ENCODE results near the gene TF.

TF gene

DNA sequence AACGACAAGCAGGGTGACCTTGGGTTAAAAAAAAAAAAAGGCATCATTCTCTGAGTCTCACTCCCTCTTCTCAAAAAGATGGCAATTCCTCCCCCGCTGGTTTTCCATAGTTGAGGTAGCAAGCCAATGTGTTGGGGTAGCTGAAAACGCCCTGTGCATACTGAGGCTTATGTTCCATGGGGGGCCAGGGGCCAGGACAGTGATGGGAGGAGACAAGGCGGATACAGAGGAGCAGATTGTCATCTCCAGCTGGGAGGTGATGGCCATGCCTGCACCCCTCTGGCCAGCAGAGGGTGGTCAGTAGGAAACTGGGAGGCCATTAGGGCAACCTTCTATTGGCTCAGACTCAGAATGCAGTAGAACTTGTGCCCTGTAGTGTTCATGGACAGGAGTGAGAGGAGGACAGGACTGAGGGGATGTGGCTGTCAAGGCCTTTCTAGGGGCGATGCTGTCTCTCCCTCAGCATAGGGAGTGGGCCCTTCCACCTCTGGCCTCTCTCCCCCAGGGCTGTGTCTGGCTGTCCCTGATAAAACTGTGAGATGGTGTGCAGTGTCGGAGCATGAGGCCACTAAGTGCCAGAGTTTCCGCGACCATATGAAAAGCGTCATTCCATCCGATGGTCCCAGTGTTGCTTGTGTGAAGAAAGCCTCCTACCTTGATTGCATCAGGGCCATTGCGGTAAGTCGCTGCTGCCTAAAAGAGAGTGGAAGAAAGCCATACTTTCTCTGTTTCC, 1.9 kb downstream of the TF start:
- DNase-seq, result no peak

DNA sequence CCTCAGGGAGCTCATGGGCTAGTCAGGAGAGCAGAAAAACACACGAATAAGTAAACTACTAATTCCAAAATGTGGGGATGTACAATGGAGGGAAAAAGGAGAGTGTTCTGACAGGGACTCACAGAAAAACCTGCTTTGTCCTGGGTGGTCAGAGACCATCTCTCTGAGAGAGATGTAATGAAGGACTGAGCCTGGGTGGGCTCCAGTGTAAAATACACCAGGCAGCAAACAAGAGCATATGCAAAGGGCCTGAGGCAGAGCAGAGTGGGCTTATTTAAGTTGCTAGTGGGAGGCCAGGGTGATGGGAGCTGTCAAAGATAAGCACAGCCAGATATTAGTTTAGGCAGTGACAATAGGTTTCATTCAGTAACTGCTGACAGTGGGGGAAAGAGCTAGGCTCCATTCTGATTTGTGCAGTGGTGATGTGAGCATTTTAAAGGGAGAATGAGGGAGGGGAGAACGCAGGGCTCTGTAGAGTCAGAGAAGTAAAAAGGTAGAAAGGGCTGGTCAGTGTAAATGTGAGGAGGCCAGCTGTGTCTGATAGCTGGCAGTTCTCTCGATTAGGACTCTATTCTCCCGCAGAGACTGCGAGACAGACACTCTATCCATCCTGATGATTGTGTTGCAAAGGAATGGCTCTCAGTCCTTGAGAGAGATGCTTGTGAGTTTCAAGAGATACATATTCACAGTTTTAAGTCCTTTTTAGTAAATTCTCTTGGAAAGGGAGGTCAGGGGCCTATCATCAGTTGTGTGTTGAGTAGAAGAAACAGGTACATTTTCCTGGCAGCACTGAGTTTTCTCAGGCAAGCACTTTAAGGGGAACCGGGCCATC, 3.5 kb downstream of the TF start:
- DNase-seq, result no peak

DNA sequence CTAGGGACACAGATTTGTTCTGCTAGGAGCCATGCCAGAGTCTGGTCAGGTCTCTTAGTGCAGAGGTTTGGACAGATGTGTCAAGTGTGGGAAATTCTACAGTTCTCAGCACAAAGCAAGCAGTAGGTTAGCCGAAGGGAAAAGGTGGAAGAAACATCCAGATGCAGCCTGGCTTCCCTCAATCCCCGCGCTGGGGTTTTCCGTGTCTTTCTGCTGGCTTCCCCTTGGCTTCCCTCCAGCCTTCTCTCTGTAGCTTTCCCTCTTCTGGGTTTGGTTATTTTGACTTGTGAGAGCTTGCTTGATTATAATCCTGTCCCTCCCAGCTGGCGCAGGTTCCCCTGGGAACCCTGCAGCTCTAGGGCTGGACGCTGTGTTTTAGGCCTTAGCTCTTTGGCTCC, 4.1 kb downstream of the TF start:
- DNase-seq, result peak; percentile 21

DNA sequence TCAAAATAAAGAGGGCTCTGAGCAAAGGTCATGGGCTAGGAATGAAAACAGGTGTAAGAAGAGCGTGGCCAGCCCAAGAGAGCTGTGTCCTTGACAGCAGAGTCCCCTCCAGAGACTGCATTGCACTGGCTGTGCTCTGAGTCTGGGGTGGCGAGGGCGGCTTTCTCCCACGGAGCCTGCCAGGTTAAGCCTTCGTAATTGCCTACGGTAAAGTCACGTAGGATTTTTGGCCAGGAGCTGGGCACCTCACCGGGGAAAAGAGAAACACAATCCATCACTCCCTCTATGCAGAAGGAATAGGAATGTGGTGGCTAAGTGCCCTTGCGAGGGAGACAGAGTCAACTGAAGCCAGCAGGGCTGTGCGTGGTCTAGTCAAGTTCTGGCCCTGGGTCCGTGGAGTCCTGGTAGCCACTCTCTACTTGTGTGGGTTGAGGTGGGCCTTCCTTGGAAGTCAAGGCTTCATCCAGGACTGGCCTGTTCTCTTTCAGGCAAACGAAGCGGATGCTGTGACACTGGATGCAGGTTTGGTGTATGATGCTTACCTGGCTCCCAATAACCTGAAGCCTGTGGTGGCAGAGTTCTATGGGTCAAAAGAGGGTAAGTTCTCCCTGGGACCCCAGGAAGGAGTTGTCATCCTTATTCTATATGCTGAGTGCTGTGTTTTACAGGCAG, 7.0 kb downstream of the TF start:
- DNase-seq, result no peak

DNA sequence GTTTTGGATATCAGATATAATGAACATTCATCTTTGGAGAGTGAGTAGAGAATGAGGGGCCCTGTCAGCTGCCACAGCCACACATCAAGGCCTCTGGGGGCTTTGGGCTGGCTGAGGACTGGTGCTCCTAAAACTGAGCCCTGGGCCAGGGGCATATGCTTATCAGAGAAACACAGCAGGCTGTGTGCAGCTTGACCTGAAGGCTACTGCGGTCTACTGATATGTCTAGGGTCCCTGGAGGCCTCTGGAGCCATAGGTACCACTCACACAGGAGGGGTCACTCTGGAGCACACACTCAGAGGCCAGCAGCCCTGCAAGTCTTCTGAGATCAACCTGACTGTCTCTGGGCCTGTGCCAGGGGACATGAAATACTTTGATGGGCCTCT, 7.6 kb downstream of the TF start:
- no peak for DNase-seq

DNA sequence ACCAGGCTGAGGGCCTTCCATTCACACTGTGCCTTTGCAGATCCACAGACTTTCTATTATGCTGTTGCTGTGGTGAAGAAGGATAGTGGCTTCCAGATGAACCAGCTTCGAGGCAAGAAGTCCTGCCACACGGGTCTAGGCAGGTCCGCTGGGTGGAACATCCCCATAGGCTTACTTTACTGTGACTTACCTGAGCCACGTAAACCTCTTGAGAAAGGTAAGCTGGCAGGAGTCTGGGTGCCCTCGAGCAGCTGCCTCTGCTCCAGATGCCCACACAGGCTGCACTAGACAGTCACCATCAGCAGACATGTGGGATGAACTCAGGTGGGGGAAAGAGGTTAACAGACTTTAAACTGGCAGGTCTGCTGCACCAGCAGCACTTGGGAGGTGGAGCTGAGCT, 8.3 kb downstream of the TF start:
- DNase-seq, result no peak

DNA sequence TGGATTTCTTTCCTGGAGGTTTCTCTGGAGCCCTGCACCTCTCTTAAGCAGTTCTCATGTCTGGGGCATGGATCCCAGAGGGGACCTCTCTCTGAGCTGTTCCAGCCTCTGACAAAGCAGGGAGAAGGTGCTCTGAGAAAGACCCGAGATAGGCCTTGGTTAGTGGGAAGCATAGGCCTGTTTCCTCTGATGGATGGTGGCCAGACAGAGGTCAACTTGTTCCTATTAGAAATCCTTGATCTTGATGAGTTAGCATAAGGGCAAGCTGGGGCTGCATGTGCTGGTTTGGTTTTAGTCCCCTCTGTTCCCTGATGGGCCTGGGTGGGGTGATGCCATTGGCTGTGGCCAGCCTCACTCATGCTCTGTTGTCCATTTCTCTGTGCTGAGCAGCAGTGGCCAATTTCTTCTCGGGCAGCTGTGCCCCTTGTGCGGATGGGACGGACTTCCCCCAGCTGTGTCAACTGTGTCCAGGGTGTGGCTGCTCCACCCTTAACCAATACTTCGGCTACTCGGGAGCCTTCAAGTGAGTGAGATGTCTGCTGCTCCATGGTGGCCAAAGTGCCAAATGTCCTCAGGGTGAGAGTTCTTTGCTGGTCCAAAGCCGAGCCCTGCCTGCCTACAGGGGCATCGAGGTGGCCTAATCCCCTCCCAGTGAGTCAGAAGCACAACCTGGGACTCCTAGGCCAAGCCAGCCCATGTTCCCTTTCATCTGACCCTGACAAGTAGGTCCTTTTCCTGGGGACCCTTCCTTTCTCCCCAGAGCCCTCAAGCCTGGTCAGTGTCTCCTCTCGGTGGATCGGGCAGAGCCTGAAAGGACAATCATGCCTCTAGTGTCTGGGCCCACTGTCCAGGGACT, 9.0 kb downstream of the TF start:
- no peak for DNase-seq

DNA sequence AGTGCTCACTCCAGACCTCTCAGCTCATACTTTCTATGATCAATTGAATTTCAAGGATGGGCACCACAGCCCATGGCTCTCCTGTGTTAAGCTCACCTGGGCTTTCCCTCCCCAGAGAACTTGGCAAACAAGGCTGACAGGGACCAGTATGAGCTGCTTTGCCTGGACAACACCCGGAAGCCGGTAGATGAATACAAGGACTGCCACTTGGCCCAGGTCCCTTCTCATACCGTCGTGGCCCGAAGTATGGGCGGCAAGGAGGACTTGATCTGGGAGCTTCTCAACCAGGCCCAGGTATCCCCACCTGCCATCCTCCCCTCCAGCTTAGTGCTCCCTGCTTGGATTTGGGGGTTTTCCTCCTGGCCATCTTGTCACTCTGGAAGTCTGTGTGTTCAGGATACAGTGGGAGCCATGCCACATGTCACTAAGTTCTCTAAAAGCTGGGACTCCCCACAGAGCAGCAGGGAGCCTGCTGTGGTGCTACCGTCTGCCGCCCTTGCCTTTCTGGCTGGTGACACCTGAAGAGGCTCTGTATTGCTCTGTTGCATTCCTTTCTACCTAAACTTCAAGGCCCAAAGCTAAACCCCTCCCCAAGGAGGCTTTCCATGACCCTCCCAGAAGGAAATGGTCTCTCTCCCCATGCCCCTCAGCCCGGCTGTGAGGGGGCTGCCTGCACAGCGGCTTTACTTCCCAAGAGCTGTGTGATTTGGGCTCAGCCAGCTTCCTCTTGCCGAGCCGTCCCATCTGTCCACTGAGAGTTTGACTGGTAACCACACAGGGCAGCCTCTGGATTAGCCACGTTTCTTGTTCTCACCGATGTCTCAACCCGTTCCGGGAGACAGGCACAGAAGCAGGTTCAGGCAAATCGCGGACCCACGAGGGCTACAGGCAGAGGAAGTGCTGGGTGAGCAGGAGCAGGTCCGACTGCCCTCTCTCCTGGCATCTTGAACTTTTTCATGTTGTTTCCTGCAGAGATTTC, 10.8 kb downstream of the TF start:
- DNase-seq, result no peak

DNA sequence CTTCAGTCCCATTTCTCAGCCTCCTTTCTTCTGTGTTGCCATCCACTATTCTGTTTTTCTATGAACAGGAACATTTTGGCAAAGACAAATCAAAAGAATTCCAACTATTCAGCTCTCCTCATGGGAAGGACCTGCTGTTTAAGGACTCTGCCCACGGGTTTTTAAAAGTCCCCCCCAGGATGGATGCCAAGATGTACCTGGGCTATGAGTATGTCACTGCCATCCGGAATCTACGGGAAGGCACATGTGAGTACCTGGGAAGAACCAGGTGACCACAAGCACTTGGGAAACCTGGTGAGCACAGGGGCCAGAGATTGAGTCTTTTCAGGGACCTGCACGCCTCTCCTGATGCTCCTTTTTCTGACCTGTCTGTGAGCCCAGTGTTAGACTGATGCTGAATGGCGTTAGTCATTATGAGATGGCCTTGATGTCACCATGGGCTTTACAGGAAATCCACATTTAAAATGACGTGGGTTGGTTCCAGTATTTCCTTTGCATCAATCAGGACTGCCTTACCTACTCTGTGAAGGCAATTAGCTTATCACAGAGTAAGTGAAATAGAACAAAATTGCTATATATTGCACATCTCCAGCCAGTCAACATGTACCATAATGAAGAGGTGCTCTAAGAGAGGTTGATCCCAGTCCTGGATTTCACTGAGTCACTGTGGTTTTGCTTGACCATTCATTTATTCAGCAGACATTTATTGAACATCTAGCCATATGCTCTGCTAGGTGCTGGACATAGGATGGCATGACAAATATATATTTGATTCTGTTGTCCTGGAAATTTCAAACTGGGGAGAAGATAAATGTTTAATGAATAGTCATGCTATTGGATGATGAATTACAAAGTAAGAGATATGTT, 11.7 kb downstream of the TF start:
- no peak for DNase-seq

DNA sequence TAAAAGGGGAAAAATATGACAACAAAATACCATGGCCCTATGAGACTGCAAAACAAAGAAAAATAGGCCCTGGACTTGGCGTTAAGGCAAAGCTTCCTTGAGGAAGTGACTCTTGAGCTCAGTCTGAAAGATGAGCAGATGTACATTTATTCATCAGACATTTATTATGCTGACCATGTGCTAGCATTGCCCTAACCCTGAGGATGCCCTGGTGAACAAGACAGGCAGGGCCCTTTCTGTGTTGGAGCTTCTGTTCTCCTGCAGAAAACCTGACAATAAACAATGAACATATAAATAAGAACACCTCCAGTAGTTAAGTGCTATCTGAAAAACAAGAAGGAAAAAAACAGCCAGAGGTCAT, 12.4 kb downstream of the TF start:
- DNase-seq, result no peak

DNA sequence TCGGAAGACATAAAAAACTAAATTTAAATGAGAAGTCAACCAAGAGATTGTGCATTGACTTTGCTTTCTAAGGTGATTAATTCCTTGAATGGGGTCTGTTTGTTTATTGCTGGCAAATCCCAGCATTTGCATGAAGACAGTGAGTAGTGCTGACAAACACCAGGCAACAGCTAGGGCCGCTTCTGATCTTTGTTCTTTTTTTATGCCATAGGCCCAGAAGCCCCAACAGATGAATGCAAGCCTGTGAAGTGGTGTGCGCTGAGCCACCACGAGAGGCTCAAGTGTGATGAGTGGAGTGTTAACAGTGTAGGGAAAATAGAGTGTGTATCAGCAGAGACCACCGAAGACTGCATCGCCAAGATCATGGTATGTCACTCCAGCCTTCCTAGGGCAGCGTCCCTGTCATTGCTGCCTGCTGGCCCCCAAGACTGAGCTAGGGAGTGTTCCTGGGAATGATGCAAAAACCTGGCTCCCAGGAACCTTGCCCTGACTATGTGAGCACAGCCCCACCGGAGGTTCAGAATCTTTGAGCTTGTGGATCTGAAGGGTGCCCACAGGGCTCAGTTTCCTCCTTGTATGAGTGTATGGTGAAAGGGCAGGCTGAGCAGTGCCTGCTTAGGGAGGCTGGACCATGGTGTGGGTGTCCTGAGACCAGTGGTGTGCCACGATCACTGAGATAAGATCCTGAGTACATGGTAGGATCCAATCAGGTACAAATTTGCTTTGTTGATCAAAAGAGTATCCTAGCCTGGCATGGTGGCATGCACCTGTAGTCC, 13.0 kb downstream of the TF start:
- DNase-seq, result no peak

DNA sequence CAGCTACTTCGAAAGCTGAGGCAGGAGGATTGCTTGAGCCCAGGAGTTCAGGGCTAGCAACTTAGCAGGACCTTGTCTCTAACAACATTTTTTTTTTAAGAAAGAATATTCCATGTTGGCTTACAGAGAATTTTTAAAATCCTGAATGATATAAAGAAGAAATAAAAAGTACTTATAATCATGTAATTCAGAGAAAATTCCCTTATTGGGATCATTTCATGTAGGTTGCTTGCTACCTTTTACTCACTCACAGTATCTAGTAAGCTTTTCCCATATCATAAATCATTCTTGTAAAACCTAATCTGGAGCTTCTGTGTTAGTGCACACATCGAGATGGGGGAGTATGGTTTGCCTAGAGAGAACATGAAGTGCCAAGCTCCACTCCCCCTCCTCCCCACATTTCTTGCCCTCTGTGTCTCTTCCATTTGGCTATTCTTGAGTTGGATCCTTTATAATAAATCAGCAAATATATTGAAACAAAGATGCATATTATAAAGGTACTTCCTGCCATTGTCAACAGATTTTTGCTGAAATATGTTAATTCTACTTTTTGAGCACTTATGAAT, 13.6 kb downstream of the TF start:
- no peak for DNase-seq

DNA sequence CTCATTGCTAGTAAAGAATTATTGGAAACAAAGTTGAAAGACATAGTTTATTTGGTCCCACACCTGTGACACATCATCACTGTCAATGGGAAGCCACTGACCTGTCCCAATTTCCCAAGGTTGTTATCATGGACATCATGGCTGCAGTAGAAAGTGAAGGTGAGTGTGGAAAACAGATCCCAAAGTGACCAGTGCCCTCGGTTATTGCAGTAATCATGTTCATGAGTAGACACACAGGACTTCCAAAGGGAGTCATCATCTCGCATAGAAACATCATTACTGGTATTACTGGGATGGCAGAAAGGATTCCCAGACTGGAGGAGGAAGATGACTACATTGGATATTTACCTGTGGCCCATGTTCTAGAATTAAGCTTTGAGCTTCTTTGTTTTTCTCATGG, 14.7 kb downstream of the TF start:
- DNase-seq, result no peak

DNA sequence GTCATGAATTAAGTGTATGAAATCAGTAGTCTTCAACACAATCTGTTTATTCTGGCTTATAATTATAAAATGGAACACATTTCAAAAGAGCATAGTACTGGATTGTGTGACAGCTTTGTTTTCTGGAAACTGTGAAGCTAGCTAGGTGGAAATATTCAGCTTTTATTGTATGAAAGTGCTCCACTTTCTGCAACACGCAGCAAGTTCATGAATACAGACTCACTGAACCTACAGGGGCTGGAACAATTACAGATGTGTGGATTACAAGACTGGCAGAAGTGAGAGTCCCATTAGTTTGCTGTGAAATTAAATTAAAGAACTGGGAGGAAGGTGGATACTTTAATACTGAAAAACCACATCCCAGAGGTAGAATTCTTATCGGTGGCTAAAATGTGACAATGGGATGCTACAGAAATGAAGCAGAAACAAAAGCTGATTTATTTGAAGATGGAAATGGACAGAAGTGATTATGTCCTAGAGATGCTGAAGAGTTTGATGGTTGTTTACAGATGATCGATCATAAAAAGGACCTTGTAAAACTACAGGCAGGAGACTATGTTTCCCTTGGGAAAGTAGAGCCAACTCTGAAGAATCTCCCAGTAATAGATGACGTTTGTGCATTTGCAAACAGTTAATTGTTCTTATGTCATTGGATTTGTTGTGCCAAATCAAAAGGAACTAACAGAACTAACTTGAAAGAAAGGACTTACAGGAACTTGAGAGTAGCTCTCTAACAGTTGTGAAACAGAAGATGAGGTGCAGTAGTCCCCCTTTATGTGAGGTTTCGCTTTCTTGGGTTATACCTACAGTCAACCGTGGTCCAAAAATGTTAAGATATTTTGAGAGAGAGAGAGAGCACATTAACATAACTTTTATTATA, 15.7 kb downstream of the TF start:
- DNase-seq, result no peak

DNA sequence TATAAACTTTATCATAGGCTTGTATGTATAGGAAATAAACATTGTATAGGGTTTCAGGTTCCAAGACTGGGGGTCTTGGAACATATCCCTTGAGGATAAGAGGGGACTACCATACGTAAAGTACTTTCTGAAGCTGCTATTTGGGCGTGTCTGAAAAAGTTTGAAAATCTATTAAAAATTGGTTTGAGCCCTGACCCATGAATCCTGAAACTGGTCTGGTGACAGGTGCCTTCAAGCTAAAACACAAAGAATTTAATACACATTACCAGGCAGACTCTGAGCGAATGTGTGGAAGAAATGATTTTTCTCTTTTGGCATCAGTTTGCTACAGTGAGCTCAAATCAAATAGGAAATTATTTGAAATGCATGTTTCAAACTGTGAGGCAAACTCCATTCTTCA, 16.3 kb downstream of the TF start:
- no peak for DNase-seq

DNA sequence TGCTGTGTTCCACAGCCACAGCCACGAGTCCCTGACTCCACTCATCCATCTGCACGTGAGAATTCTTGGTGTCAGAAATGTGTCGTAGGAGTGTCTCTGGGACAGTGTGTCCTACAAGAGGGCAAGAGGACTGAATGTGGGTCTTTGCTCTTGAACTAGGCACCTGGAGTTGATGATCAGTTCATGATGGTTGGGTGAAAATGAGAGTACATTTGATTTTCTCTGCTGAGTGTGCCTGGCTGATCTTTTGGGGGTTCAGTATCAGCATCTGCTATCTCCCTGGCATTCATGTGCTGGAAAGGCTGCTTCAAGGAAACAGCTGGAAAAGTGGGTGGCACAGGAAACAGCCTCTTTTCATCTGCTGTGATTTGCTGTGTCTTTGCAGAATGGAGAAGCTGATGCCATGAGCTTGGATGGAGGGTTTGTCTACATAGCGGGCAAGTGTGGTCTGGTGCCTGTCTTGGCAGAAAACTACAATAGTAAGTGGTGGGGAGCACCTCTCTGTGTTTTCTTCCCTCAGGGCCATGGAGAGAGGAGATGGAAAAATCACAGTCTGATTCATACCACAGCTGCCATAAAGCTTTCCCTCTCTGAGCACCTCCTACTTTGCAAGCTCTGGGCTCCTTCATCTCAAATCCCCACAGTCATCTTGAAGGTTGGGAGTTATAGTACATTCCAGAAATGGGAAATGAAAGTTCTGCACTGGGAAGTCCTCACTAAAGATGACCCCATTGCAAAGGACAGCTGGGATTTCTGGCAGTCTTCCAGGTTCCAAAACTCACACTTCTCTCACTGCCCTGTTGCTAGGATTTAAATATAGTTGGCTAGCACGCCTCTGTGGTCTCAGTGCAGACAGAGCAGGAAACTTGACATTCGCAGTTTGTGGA, 17.8 kb downstream of the TF start:
- peak; percentile 33 for DNase-seq

DNA sequence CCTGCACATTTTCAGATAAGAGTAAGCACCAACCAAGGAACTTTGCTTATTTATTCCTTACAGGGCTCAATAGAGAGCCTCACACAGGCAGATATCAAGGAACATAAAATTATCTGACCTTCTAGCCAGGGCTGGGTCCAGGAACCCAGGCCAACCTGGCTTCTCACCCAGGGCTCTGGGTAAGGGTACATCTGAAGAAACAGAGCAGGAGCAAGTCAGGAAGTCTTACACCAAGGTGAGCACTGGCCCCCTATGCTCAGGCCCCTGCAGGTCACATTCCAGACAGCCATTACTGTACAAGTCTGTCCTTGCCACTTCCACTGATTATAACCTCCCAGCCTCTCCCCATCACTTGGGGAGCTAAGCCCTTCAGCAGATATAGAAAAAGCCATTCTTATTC, 19.1 kb downstream of the TF start:
- DNase-seq, result no peak

DNA sequence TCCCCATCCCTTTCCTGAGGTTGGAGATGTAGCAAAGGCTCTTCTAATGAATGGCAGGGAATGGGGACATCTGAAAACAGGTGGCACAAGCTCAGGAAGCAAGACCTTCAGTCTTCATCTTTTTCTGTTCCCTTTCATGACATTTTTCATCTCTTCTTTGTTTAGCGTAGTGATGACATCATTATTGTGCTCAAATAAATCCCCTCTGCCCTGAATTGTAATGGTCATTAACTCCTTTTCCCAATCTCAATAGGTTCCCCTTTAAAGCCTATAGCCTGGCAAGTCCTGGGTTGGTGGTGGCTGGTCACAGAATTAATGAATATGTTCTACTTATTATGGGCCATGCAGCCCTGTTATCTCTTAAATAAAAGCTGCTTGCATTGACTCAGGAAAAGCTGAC, 21.4 kb downstream of the TF start:
- DNase-seq, result no peak

All from eye (tissue), 1 donor.